K562 (cell line): ENCODE data around the gene LRRC3. TPM values are rescaled to one million over a fixed set of nuclear protein-coding genes. Genes with fewer than 3 reads are reported as not detected.

Source experiments
- ATAC-seq: fragments of 200-7000 bp; cut with Tn5 transposase; 3 replicates; pipeline ENCODE4 v1.9.1; 2020; ENCODE audit warnings: moderate library complexity
- BruUV-seq: library from RNA; stranded (reverse); fragments of 400-500 nt; replicated peaks from 2 replicates; lab custom pipeline; 2021; lab: Mats Ljungman, UMichigan
- CTCF ChIA-PET: fragments of 300-600 bp; formaldehyde crosslinking; extraction: SDS; loops from one replicate; lab custom pipeline; 2021; ENCODE audit warnings: low intra/inter-chr PET ratio; lab: Yijun Ruan, JAX
- POLR2A ChIA-PET: fragments of 300-600, 350-650 bp; sonication (Branson Sonifier 250); formaldehyde crosslinking; extraction: SDS; loops from one replicate; lab custom pipeline; 2021; ENCODE audit warnings: antibody characterized with exemption, inconsistent platforms; lab: Yijun Ruan, JAX
- DNase-seq, 4 experiments: peaks; one replicate each; pipeline versions ENCODE4 v3.0.0 to v3.0.0-alpha.2; 2011 to 2018; ENCODE audit warnings: low spot score in 3 of 4, mixed read lengths in 3 of 4; ENCODE audit errors: extremely low read depth in 1 of 4
- FAIRE-seq: peaks from 2 replicates; lab custom pipeline; 2011; peaks lifted over from hg19 to GRCh38; lab: Jason Lieb, UNC
- H2AFZ ChIP-seq: 2 replicates; pipeline ENCODE4 v1.6.0; 2011; ENCODE audit warnings: low read depth, low read length, control low read depth, inconsistent platforms
- H3K27ac ChIP-seq: fragments of 200-600 bp; 3 replicates; pipeline ENCODE4 v1.8.0; 2011; ENCODE audit warnings: low read depth, mild to moderate bottlenecking, control low read depth, inconsistent platforms, low read length, moderate library complexity, mixed read lengths; ENCODE audit errors: extremely low read depth
- H3K27me3 ChIP-seq, 2 experiments: fragments of 300-600 bp in 1 of 2; 2 replicates in 1 of 2; 3 replicates in 1 of 2; pipeline versions ENCODE4 v1.6.0 to v1.8.0; 2011; ENCODE audit warnings: inconsistent platforms in 2 of 2, low read length in 2 of 2, mild to moderate bottlenecking in 1 of 2, mixed read lengths in 1 of 2, moderate library complexity in 1 of 2; ENCODE audit not compliant: control insufficient read depth in 2 of 2, insufficient read depth in 2 of 2
- H3K36me3 ChIP-seq: fragments of 300-600 bp; 3 replicates; pipeline ENCODE4 v1.8.0; 2011; ENCODE audit warnings: mild to moderate bottlenecking, low read length, inconsistent platforms; ENCODE audit not compliant: control insufficient read depth, insufficient read depth
- H3K4me1 ChIP-seq, 2 experiments: fragments of 200-600 bp in 1 of 2; replicated peaks in 1 of 2; 2 replicates in 1 of 2; 3 replicates in 1 of 2; pipeline versions ENCODE4 v1.5.1 to v1.8.0; 2011; ENCODE audit warnings: inconsistent platforms in 2 of 2, low read length in 2 of 2, mild to moderate bottlenecking in 1 of 2, mixed read lengths in 1 of 2, moderate library complexity in 1 of 2; ENCODE audit not compliant: control insufficient read depth in 2 of 2, insufficient read depth in 2 of 2
- H3K4me2 ChIP-seq: 2 replicates; pipeline ENCODE4 v1.6.1; 2011; ENCODE audit warnings: low read length, control low read depth, inconsistent platforms, mixed read lengths; ENCODE audit not compliant: insufficient read depth
- H3K4me3 ChIP-seq: fragments of 200-600 bp; sonication (generic), shearing (Covaris generic); 2 replicates; pipeline ENCODE4 v1.5.1; 2016; ENCODE audit warnings: control low read depth, inconsistent platforms
- H3K79me2 ChIP-seq: fragments of 200-600 bp; 3 replicates; pipeline ENCODE4 v1.8.0; 2011; ENCODE audit warnings: low read length, inconsistent platforms; ENCODE audit not compliant: control insufficient read depth, insufficient read depth
- H3K9ac ChIP-seq, 2 experiments: 2 replicates each; pipeline versions ENCODE4 v1.6.0 to v1.6.1; 2011; ENCODE audit warnings: low read depth in 2 of 2, low read length in 2 of 2, control low read depth in 1 of 2, inconsistent platforms in 1 of 2, mild to moderate bottlenecking in 1 of 2, mixed read lengths in 1 of 2; ENCODE audit not compliant: insufficient read depth in 1 of 2
- H3K9me1 ChIP-seq: one replicate; pipeline ENCODE4 v1.6.0; 2011; ENCODE audit warnings: inconsistent platforms, mild to moderate bottlenecking, low read length, moderate library complexity; ENCODE audit not compliant: control insufficient read depth, insufficient read depth
- H3K9me3 ChIP-seq: replicated peaks from 2 replicates; pipeline ENCODE4 v1.5.1; 2011; ENCODE audit warnings: low read depth, low read length, inconsistent platforms; ENCODE audit not compliant: control insufficient read depth, insufficient read depth
- H4K20me1 ChIP-seq: replicated peaks from 2 replicates; pipeline ENCODE4 v1.6.1; 2011; ENCODE audit warnings: low read length, inconsistent platforms, mixed read lengths; ENCODE audit not compliant: control insufficient read depth, insufficient read depth
- ADNP ChIP-seq: fragments of 200-800 bp; sonication (Bioruptor generic); IDR thresholded peaks from 2 replicates; pipeline ENCODE4 v1.6.1; 2016; ENCODE audit warnings: missing genetic modification characterization, missing compliant biosample characterization
- BCL6 ChIP-seq: fragments of 250-450 bp; sonication (Bioruptor Pico); IDR thresholded peaks from 2 replicates; pipeline ENCODE4 v1.4.0; 2020
- ELF1 ChIP-seq: fragments of 200-800 bp; sonication (Bioruptor generic); IDR thresholded peaks from 2 replicates; pipeline ENCODE4 v1.6.1; 2016; ENCODE audit warnings: missing genetic modification characterization, missing compliant biosample characterization
- FOXM1 ChIP-seq, 2 experiments: fragments of 450-650 bp in 1 of 2; sonication (generic) in 1 of 2; formaldehyde crosslinking in 1 of 2; IDR thresholded peaks; 2 replicates each; pipeline versions ENCODE4 v1.6.1 to v1.9.0; 2017 to 2022; ENCODE audit warnings: low read depth in 2 of 2, mild to moderate bottlenecking in 2 of 2, missing genetic modification reagents in 1 of 2, moderate library complexity in 1 of 2
- NFE2 ChIP-seq: IDR thresholded peaks from 2 replicates; pipeline ENCODE4 v1.6.1; 2014; ENCODE audit warnings: antibody characterized with exemption, low read depth
- SFPQ ChIP-seq: fragments of 200-400 bp; formaldehyde crosslinking; IDR thresholded peaks from 2 replicates; pipeline ENCODE4 v1.6.1; 2017; ENCODE audit warnings: mild to moderate bottlenecking, low read depth, low read length, moderate library complexity
- SMAD4 ChIP-seq: fragments of 250-450 bp; sonication (Bioruptor Pico); conservative IDR thresholded peaks from 2 replicates; pipeline ENCODE4 v1.8.0; 2021; ENCODE audit warnings: inconsistent platforms, mild to moderate bottlenecking, moderate library complexity
- TCF3 ChIP-seq: sonication (generic); formaldehyde crosslinking; IDR thresholded peaks from 2 replicates; pipeline ENCODE4 v1.4.0; 2020; ENCODE audit warnings: mild to moderate bottlenecking, missing genetic modification reagents
- U2AF2 ChIP-seq: fragments of 200-400 bp; formaldehyde crosslinking; optimal IDR thresholded peaks from 2 replicates; pipeline ENCODE3; 2017; ENCODE audit warnings: low read depth, mild to moderate bottlenecking, low read length
- ZBTB7A ChIP-seq: IDR thresholded peaks from 2 replicates; pipeline ENCODE4 v1.6.1; 2011; ENCODE audit warnings: low read depth, mild to moderate bottlenecking, low read length, moderate library complexity, borderline replicate concordance; ENCODE audit not compliant: control insufficient read depth
- ZKSCAN8 ChIP-seq: fragments of 200-800 bp; sonication (Bioruptor generic); IDR thresholded peaks from 2 replicates; pipeline ENCODE4 v1.6.1; 2016; ENCODE audit warnings: missing genetic modification characterization, missing compliant biosample characterization
- ZNF507 ChIP-seq: conservative IDR thresholded peaks from 2 replicates; pipeline ENCODE4 v1.6.1; 2017; ENCODE audit warnings: missing genetic modification characterization, missing compliant biosample characterization
- WGBS: fragments of 100-300 bp; shearing (Covaris generic); methylation state at CpG from one replicate; pipeline ENCODE4 v1.1.6; 2016; ENCODE audit warnings: low coverage, mixed read lengths; ENCODE audit not compliant: insufficient coverage; ENCODE audit errors: missing lambda C conversion rate; 5-methylcytosine and 5-hydroxymethylcytosine counted together
- in situ Hi-C: fragments of 300-500 bp; cut with MboI; formaldehyde crosslinking; loops from 4 replicates; pipeline ENCODE4 v1.15.0; 2018; ENCODE audit warnings: inconsistent platforms, mixed read lengths
- intact Hi-C: fragments of 100-400 bp; cut with micrococcal nuclease; formaldehyde crosslinking; loops from 2 replicates; pipeline ENCODE4 v1.14.2; 2022
- polyA plus RNA-seq, 8 experiments: library from polyadenylated mRNA; depleted of rRNA in 4 of 8; stranded (reverse) in 5 of 8; unstranded in 3 of 8; fragments of >200 nt; fragmentation: Nextera tagmentation in 2 of 8; fragmentation: Illumina TruSeq in 1 of 8; extraction: Ambion mirVana in 2 of 8; extraction: Trizol in 1 of 8; gene quantifications; 2 replicates each; pipeline versions ENCODE4 v1.2.1 to v1.2.3, GENCODE V29; 2011 to 2014; ENCODE audit warnings: inconsistent platforms in 1 of 8, missing spikeins in 1 of 8
- total RNA-seq, 7 experiments: library from RNA; depleted of rRNA in 6 of 7; stranded (reverse); fragments of >200 nt in 6 of 7; fragmentation: Illumina TruSeq in 2 of 7; extraction: Trizol in 2 of 7; gene quantifications; 2 replicates each; pipeline versions ENCODE4 v1.2.1 to v1.2.3, GENCODE V29; 2011 to 2021; ENCODE audit warnings: low replicate concordance in 1 of 7
- TF ChIP-seq, protein P1 (sequence below): fragments of 450-650 bp; IDR thresholded peaks from 2 replicates; pipeline ENCODE4 v1.6.1; 2016; ENCODE audit warnings: borderline replicate concordance

Gene LRRC3
- total and polyA plus RNA-seq, 9 of the 15 experiments (the other 6 are each of a cell fraction or from before 2014, with no cell fraction given): 0.04 TPM; not detected in 7

DNA sequence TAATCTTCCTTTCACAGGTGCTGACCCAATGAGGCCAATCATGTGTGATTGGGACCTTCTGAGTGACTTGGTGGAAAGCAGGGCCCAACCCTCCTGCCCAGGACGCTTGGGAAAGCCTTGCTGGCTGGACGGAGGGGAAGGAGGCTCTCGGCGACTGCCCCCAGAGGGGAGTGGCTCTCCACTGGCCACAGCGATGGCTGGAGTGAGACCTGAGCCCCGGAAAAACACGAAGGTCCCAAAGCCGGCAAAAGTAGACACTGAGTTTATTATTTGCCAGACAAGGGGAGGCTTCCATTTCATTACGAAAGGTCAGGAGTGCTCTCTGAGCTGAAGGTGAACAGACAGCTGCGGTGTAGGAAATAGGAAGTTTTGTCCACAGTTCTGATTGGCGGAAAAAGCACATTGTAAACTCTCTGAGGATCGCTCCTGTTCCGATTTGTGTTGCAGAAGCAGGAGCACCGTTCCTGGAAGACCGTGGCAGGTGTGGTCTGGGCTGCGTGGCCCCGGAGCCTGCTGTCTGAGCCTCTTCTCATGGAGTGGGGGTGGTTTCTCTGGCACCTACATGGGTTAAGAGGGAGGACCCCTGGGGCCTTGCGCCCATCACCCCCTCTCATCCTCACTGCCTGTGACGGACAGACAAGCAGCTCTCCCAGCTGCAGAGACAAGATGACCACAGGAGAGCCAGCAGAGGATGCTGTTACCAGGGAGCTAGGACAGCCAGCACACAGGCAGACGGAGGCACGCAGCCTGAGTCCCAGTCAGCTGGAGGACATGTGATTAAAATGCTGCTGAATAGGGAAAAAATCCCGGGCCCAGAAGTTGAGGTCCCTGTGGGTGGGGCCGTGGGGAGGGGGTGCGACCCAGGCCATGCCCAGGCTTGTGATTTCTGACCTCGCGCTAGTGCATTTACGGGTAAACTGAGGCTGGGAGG is 43.2 kb downstream of the LRRC3 start:
- Histone ChIP-seq H3K4me2 (no peak overlapping the region), H3K4me1 (peaks cover 0 to 21% of the 10 kb centered on the region in 2 experiments; a peak in 2 of 5 replicates), H3K79me2 (no peaks in the 10 kb centered on the region), H3K36me3 (no peaks in the 10 kb centered on the region), H4K20me1 (peaks cover 8% of the 10 kb centered on the region), H3K9me1 (no peaks in the 10 kb centered on the region), H3K4me3 (no peak overlapping the region), H3K27me3 (peaks cover 78 to 94% of the 10 kb centered on the region in 2 experiments), H3K9ac (no peak overlapping the region), H2AFZ (no peak overlapping the region), H3K9me3 (no peaks in the 10 kb centered on the region), H3K27ac (no peak overlapping the region)
- POLR2A ChIA-PET: no interaction called here
- FAIRE-seq (no peak), DNase-seq (no peak), ATAC-seq (no peak; the same call in 2 of the 3 replicates)
- no peak for TF ChIP-seq BCL6 (CRISPR knock-in tag)
- TF ChIP-seq TCF3 (CRISPR knock-in tag): no peak
- TF ChIP-seq, protein P1, sequence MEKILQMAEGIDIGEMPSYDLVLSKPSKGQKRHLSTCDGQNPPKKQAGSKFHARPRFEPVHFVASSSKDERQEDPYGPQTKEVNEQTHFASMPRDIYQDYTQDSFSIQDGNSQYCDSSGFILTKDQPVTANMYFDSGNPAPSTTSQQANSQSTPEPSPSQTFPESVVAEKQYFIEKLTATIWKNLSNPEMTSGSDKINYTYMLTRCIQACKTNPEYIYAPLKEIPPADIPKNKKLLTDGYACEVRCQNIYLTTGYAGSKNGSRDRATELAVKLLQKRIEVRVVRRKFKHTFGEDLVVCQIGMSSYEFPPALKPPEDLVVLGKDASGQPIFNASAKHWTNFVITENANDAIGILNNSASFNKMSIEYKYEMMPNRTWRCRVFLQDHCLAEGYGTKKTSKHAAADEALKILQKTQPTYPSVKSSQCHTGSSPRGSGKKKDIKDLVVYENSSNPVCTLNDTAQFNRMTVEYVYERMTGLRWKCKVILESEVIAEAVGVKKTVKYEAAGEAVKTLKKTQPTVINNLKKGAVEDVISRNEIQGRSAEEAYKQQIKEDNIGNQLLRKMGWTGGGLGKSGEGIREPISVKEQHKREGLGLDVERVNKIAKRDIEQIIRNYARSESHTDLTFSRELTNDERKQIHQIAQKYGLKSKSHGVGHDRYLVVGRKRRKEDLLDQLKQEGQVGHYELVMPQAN: no peak
- no peak for TF ChIP-seq NFE2
- no peak for TF ChIP-seq ELF1
- TF ChIP-seq ZBTB7A: no peak
- no peak for TF ChIP-seq FOXM1 (IDR thresholded peaks at IDR 0.05; ENCODE audit: low read depth)
- TF ChIP-seq FOXM1 (CRISPR knock-in tag; IDR thresholded peaks at IDR 0.05; ENCODE audit: low read depth): no peak
- no peak for TF ChIP-seq U2AF2
- no peak for TF ChIP-seq SFPQ
- TF ChIP-seq ZNF507: no peak
- no peak for TF ChIP-seq ADNP
- TF ChIP-seq ZKSCAN8 (CRISPR knock-in tag): no peak
- TF ChIP-seq SMAD4 (CRISPR knock-in tag): no peak
- WGBS: 7% methylated on average over 27 of the region's 27 CpGs
- in situ Hi-C loops (no loop called here), intact Hi-C loops (no loop called here)
- no TSS peak for BruUV-seq
- CTCF ChIA-PET: no interaction called here
